IPS-NIHi7 (cell line): ENCODE measurements around the gene SEC24A.
"Not testable (repeated sequence)": the region's sequence is repeated elsewhere in the genome, so short reads cannot be mapped to it uniquely, and the experiment has no call there.

ENCODE experiments used
- DNase-seq: peaks from one replicate; pipeline ENCODE4 v3.0.0; 2012; ENCODE audit warnings: mixed read lengths; ENCODE audit errors: extremely low spot score

Gene SEC24A

GRCh38 chr5:134741052-134741451, 92.5 kb downstream of the SEC24A start:
- no peak for DNase-seq

GRCh38 chr5:134742134-134742533, 93.5 kb downstream of the SEC24A start:
- no peak for DNase-seq

GRCh38 chr5:134749415-134749814, 100.8 kb downstream of the SEC24A start:
- peak; percentile 18 for DNase-seq

- DNase-seq = no peak
These were observed 109.6 kb downstream of the SEC24A start for GRCh38 chr5:134758176-134758503.

- DNase-seq = peak; percentile 98
These were observed 110.1 kb downstream of the SEC24A start, which contains the start of gene DDX46 for GRCh38 chr5:134758504-134759341. Gene DDX46 (plus strand): TSS chr5:134758779. CDS start chr5:134758939, 160 bp downstream.

GRCh38 chr5:134767528-134768291, 119.1 kb downstream of the SEC24A start:
- DNase-seq = not testable (repeated sequence)

GRCh38 chr5:134769206-134769605, 120.6 kb downstream of the SEC24A start:
- DNase-seq = no peak

- no peak for DNase-seq
These were observed 124.0 kb downstream of the SEC24A start for GRCh38 chr5:134772461-134773125.

- no peak for DNase-seq
These were observed 128.8 kb downstream of the SEC24A start for GRCh38 chr5:134777366-134777765.
